Stimulated activated CD8-positive, alpha-beta memory T cell treated with anti-CD3 and anti-CD28 coated beads, Interleukin-15, amount 100 ng/mL, for 1 hour (primary cell): ENCODE results near the gene NDUFA5.

Experiments used
- DNase-seq: peaks from one replicate; pipeline ENCODE4 v3.0.0-alpha.2; 2020; ENCODE audit warnings: low read depth

Gene NDUFA5

GRCh38 chr7:123557398-123558288, at the start of gene NDUFA5:
Gene NDUFA5, minus strand, starts transcription at chr7:123557818. Its CDS starts 23 bp downstream, at chr7:123557795.
- DNase-seq: peak; percentile 97

GRCh38 chr7:123604739-123605138, 47.1 kb upstream of the NDUFA5 start:
- DNase-seq: no peak

- DNase-seq: no peak
Observed at GRCh38 chr7:123602648-123603047, 45.0 kb upstream of the NDUFA5 start.

- DNase-seq: no peak
Observed at GRCh38 chr7:123601530-123601929, 43.9 kb upstream of the NDUFA5 start, which contains the start of gene ASB15. Gene ASB15, plus strand, starts transcription at chr7:123601821. Its CDS starts 12,682 bp downstream, at chr7:123614503.

GRCh38 chr7:123600876-123601275, 43.3 kb upstream of the NDUFA5 start:
- DNase-seq: no peak

GRCh38 chr7:123599766-123600165, 42.1 kb upstream of the NDUFA5 start:
- DNase-seq: no peak

GRCh38 chr7:123598657-123599056, 41.0 kb upstream of the NDUFA5 start:
- no peak for DNase-seq

- no peak for DNase-seq
Observed at GRCh38 chr7:123594813-123595241, 37.2 kb upstream of the NDUFA5 start.

GRCh38 chr7:123588376-123588775, 30.8 kb upstream of the NDUFA5 start:
- no peak for DNase-seq

- no peak for DNase-seq
Observed at GRCh38 chr7:123583821-123584220, 26.2 kb upstream of the NDUFA5 start.

- no peak for DNase-seq
Observed at GRCh38 chr7:123581162-123581459, 23.5 kb upstream of the NDUFA5 start.

GRCh38 chr7:123580406-123581161, 23.0 kb upstream of the NDUFA5 start:
- no peak for DNase-seq

- no peak for DNase-seq
Observed at GRCh38 chr7:123579416-123579815, 21.8 kb upstream of the NDUFA5 start.

- no peak for DNase-seq
Observed at GRCh38 chr7:123573896-123574467, 16.4 kb upstream of the NDUFA5 start.

GRCh38 chr7:123573341-123573740, 15.7 kb upstream of the NDUFA5 start:
- no peak for DNase-seq

- DNase-seq: no peak
Observed at GRCh38 chr7:123571684-123572083, 14.1 kb upstream of the NDUFA5 start.

- no peak for DNase-seq
Observed at GRCh38 chr7:123571187-123571586, 13.6 kb upstream of the NDUFA5 start.

- DNase-seq: no peak
Observed at GRCh38 chr7:123570390-123571182, 13.0 kb upstream of the NDUFA5 start.

- DNase-seq: no peak
Observed at GRCh38 chr7:123569352-123570010, 11.9 kb upstream of the NDUFA5 start.

GRCh38 chr7:123562121-123562520, 4.5 kb upstream of the NDUFA5 start:
- no peak for DNase-seq

GRCh38 chr7:123558289-123558874, 764 bp upstream of the NDUFA5 start:
- no peak for DNase-seq
